EH (cell line): ENCODE data around the gene RS1.
A peak's percentile ranks its signal among the peaks of the same experiment; 100 is the strongest.

Experiments used
- DNase-seq: peaks from one replicate; pipeline ENCODE4 v3.0.0-alpha.2; 2015; ENCODE audit warnings: low read depth

RS1 gene

DNA sequence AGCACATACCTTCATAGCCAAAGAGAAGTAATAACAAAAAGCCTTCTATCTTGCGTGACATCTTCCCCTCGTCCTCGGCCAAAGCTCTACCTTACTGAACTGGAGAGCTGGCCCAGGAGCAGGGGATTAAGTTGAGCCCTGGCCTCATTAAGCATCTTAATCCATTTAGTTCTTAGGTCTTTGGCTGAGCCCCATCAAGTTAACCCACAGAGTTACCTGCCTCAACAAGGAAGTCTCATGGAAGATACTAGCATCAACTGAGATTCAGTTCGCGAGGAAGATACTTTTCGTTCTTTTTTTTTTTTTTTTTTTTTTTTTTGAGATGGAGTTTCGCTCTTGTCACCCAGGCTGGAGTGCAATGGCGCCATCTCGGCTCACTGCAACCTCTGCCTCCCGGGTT lies at the start of gene RS1:
TSS of gene RS1 (minus strand) at position 101 of the 400 bp plus-strand sequence. CDS start at position 61, 40 bp downstream.
- DNase-seq: no peak

DNA sequence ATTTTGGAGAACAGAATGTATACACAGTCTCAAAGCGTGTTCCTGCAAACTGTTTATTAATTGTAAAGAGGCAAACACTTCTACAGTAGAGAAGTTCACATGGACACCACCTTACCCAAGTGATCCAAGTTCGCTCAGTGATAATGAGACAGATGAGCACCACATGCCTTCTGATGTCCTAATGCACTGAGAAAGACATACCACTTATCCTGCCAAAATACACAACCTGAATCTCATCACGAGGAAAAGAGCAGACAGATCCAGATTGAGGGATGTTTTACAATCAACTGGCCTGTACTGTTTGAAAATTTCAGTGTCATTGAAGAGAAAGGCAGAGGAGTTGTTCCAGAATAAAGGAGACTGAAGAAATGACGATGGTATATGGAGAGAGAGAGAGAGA lies 47.9 kb upstream of the RS1 start:
- no peak for DNase-seq

DNA sequence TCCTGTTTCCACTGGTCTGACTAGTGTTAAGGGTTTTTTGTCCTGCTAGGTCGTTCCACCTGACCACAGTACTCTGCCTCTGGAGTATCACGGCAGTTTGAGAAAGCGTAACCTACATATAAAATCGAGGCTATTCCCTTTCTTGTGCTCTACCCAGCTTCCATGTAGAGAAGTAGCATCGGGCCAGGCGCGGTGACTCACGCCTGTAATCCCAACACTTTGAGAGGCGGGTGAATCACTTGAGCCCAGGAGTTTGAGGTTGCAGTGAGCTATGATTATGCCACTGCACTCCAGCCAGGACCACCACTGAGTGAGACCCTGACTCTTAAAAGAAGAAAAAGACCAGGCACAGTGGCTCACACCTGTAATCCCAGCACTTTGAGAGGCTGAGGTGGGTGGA lies 43.0 kb upstream of the RS1 start:
- no peak for DNase-seq

DNA sequence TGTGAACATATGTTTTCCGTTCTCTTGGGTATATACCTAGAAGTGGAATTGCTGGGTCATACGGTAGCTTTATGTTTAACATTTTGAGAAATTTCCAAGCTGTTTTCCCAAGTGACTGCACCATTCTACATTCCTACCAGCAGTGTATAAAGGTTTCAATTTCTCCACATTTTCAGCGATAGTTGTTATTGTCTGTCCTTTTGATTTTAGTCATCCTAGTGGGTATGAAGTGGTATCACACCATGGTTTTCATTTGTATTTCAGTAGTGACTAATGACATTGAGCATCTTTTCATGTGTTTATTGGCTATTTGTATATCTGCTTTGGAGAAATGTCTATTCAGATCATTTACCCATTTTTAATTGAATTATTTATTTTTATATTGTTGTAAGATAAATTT lies 37.9 kb upstream of the RS1 start:
- no peak for DNase-seq

DNA sequence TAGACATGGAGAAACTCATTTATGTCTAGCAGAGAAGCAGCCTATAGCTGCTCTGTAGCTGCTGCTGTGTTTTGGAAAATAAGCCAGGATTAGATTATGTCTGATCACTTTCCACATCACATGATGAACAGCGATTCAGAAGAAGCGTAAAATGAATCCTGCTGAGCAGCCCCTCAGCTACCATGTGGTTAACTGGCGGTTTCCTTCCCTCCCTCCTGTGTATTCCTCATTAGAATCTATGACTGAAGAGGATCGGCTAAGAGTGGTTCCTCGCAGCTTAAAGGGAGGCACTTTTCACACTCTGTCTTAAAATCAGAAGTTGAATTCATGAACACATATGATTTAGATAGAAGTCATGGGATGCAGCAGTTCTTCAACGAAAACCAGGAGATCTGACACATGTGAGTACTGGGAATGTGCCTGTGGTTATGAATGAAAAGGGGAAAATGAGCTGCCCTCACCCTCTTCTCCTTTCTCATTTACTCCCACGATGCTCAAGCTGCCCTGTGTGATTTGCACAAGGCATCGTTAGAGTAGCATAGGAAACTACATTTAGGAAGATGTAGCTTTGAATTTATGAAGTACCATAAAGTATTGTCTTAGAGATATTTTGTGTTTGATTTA lies 35.6 kb upstream of the RS1 start, which contains the start of gene PPEF1:
TSS of gene PPEF1 (plus strand) at position 220 of the 624 bp plus-strand sequence. CDS start at position 356, 136 bp downstream.
- no peak for DNase-seq

DNA sequence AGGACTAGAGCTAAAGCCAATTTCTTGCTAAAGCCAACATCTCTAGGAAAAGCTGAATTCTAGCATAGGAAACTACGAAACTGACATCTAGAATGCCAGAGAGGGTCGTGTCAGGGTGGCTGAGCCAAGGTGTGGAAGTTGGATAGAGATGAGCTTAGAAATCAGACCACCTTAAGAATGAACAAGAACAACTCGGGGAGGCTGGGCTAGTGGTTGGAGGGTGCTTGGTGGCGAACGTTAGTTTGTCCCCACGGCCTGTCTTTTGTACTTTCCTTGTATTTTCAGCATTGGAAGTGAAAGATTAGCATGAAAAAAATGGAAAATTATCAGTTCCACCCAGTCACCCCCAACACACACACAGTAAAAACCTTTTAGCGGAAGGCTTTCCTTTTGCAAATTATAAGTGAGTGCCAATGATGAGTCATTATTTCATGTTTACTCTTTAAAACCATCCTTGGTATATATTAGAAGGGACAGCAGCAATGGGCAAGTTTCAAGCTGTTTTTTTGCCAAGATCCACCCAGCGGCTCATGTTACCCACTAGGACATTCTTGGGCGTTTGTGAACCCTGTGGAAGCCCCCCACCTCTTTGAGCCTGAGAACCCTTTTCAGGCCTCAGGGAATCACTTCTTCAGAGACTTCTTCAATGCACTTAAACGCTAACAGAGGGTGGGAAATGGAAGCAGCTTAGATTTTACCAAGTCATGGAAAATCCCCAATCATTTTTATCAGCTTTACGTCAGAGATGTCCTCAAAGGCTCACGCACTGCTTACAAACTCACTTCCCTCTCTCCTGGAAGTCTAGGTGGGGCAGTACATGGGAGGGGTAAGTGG lies 30.7 kb upstream of the RS1 start:
- DNase-seq: peak; percentile 57

DNA sequence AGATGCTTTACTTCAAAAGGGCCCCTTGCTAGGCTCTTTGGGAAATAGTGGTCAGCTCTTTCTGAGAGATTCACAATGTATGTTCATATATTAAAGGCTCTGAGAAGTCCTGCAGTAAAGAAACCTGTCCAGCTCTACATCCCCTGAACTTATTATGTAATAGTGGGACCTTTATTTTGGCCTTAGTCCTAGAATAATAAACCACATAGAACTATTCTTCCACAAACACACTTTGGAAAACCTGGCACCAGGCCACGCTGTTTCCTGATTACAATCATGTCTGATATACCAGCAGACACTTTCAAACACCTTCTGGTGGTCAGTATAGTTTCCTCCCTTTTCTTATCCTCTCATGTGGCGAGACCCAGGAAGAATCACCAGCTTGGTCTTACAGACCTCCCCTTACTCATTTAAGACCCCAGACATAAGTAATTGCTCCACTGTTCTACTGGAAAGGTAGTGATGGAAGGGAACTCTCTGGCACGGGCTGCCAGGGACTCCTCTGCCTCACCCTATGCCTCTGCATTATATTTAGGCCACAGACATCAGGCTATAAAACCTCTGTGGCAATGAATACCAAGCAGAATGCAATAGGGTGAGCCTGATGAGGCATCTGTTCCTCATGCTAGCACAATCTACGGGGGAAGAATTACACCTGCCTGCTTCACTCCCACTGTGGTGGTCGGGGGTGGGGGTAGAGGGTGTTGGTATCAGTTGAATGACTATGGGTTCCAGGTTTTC lies 29.9 kb upstream of the RS1 start:
- peak; percentile 43 for DNase-seq

DNA sequence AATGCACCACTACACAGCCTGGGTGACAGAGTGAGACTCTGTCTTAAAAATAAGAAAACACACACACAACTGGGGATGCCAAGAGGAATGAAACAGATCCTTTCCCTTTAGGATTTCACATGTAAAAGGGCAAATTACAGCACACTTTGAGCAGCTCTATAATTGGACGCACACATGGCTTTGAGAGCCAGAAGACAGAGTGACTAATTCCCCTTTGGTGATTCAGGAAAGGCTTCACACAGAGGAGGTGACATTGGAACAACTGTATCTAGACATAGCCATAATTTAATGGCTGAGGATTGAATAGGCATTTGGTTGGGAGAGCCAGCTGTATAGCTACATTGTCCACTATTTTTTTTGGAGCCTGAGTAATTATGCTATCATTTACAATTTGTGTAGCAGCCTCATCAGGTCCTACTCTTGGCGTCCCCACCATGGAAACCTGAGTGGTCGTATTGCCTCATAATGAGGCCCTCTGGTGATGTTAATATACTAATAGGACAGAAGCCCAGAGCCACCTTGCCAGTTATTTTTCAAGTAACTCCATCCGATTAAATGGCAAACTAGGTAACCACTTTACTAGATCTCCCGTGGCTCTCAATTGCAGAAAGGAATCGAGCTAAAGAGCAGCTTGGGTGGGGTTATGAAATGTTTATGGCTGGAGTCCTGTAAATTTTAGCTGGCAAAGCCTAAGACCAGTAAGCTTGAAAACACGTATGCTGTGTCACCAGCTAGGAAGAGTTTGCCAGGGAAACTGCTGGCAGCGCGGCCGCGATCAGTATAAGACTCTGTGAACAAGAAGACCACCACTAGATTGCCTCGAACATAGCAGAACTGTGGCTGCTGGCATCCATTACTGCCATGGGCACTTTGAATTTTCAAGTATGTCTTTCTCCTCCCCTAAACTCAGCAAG lies 27.1 kb upstream of the RS1 start:
- no peak for DNase-seq

DNA sequence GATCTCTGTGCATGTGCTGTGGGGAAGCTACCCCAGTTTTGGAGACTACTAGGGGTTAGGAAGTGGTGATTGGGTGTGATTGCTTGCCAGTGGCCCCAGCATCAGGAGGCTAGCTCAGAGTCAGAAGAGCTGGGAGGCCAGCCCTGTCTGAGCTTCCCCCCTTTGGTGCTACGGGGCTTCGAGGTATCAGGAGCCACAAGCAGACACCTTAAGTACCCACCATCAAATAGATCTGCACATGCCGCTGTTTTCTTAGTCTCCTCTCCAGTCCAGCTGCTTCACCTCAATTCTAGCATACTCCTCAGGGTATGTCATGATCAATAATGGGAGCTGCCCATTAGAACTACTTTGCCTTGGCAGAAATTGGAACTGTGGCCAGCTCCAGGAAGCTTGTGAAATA lies 24.7 kb upstream of the RS1 start:
- no peak for DNase-seq

DNA sequence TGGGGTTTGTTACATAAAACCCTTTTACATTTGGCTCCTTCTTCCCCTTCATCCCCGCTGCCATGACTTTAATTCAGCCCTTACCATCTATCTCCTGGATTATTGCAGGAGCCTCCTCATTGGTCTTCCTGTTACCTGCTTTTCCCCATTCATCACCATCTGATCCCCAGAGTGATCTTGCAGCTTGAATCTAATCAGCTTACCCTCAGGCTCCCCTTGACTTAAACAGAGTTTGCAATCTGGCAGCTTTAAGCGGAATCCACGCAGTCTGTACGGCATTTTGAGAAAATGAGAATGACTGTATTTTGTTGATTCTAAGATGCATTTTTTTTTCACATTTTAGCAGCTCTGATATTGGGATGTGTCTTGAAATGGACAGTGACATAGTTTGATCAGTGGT lies 20.6 kb upstream of the RS1 start:
- DNase-seq: no peak

DNA sequence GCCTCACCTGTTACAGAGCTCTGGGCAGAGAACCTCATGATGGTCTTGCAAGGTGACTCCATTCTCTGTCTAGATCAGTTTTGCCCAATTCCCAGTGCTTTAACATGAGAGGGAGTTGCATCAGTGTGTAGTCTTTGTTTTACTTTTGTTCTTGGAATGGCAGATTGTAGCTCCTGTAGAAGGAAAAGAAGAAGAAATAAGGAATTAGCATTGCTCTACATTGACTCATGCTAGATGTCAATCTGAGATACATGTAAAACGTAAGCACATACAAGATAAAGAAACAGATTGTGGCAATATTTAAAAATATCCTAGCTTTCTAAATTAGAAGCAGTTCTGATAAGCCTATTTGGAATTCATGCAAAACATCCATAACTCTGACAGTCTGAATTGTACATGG lies 19.5 kb upstream of the RS1 start:
- no peak for DNase-seq

DNA sequence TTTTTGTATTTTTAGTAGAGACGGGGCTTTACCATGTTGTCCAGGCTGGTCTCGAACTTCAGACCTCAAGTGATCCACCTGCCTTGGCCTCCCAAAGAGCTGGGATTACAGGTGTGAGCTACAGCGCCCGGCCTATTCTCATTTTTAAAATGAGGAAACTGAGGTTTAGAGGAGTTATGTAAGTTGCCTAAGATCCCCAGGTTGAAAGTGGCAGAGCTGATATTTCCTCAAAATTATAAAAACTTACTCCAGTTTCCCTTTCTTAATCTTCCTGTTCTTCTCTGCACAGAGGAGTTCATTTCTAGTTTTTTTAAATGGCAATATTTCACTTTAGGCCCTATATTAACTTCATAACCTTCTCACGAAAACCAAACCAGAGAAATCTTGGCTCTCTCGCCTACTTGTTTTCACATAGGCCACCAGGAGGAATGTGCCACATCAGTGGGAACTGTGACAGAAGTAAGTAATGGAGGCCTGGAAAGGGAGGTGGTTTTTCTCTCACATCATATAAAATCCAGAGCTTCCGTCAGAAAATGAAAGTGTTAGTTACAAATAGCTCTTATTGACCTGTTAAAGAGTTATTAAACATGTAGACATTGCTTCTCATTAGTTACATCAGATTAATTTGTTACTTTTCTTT lies 16.1 kb upstream of the RS1 start:
- DNase-seq: no peak

DNA sequence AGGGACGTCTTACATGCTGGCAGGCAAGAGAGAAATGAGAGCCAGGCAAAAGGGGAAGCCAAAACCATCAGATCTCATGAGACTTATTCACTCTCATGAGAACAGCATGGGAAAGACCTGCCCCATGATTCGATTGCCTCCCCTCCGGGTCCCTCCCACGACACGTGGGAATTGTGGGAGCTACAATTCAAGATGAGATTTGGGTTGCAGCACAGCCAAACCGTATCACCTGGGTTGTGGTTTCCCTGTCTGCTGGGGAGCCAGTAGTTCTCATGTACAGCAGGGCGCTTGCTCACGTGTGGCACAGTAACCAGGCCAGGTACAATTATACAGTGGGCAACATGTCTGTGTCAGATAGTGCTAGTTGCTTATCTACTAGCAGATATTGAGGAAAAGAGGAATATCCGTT lies 11.1 kb upstream of the RS1 start:
- no peak for DNase-seq

DNA sequence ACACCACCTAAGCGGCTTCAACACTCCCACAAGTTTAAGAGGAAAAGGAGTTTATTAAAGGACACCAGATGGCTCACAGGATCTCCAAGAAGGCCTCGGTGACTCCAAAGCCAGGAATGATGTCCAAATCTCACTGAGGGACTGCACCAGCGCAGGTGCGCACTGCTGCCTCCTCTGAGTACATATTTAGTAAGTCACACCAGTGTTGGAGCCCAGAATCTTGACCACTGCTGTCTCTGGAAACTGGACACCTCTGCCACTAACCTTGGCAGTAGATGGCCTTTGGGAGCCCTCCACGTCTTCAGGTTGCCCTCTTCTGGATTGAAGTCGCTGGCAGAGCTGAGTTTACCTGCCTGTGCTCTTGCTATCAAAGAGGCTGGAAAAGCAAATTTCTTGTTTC lies 10.1 kb upstream of the RS1 start:
- DNase-seq: no peak

DNA sequence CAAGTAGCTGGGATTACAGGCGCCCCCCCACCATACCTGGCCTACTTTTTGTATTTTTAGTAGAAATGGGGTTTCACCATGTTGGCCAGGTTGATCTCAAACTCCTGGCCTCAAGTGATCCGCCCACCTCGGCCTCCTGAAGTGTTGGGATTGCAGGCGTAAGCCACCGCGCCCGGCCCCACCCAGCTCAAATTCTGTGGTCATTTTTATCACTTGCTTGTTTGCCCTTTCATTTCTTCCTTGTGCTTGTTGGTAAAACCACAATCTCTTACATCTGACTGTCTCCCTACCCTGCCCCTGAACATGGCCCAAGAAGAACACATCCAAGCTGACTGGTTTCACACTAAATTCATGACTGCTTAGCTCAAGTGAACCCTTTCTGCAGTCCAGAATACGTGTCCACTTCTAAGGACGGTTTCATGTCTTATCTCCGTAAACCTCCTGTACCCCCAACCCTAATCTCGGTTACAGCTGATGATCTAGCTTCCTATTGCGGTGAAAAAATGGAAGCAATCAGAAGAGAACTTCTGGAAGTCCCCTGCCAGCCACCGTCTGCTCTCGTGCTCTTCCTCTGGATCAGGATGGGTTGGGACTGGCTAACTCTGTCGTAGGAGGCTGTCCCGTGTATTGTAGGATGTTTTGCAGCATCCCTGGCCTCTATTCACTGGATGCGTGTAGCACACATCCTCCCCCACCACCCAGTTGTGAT lies 5.4 kb upstream of the RS1 start:
- no peak for DNase-seq

DNA sequence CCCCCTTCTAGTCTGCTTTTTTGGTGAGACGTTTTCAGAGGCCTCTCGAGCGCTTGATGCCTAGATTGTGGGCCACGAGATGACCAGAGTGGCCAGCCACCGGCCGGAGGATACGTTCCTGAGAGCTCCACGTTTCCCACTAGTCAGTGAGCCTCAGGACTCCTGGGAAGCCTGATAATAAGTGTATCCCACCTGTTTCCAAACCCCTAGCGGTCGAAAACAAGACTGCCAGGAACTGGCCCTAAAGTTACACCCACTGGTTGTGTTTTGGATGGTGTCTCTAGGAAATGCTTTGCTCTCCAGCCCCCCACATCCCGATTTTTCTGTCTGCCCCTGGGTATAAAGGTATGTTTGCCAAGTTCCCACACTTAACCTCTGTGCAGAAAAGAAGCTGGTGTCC lies 4.6 kb upstream of the RS1 start:
- no peak for DNase-seq

DNA sequence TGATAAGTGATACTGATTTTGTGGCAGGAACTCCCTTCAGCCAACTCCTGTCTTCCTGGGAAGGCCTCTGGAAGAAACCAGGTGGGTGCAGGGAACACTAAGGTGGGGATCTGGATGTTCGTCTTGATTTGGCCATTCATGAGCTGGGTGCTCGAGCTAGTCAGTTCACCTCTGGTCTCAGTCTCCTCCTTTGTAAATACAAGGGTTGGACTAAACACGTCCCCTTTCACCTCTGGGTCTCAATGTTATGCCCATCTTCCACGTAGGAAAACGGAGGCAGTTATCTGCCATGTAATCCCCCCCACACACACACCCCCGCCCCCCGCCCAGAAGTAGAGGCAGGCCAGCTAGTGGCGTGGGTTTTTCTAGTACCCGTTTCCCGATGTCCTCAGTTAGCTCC lies 4.1 kb upstream of the RS1 start:
- no peak for DNase-seq

DNA sequence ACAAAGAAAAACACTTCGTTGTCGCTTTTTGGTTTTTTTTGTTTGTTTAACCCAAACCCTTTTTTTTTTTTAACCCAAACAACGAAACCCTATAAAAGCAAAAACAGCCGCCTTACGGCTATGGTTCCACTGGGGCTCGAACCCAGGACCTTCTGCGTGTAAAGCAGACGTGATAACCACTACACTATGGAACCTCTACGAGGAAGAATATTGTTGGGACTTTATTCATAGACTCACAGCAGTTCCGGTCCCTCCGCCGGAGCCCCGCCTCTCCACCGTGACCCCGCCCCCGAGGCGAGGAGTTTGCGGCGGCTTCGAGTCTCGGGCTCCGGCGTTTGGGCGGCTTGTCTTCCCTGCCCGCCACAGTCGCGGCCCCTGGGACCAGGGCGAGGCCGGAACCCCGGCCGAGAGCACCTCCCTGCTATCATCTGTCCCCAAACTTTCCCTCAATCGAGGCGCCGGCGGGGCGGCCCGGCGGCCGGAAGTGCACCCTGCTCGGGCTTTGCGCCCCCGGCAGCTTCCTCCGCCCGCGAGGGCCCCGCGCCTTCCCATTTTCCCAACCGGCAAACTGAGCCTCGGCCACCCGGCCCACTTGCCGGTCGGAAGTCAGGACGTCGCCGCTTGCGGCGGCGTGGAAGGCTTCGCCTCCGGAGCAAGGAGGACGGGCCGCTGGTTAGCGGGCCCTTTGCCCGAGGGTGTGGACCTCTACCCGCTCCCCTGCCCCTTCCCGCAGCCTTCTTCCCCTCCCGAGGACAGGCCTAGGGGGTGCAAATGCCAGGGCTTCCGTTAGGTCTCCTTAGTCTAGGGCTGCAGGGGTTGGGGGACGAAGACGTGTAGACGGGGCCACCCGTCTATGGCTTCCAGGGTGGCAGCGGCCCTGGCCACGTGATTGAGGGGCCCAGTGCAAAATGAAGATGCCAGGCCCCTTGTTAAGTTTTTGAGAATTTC lies 3.2 kb upstream of the RS1 start:
- DNase-seq: peak; percentile 76

DNA sequence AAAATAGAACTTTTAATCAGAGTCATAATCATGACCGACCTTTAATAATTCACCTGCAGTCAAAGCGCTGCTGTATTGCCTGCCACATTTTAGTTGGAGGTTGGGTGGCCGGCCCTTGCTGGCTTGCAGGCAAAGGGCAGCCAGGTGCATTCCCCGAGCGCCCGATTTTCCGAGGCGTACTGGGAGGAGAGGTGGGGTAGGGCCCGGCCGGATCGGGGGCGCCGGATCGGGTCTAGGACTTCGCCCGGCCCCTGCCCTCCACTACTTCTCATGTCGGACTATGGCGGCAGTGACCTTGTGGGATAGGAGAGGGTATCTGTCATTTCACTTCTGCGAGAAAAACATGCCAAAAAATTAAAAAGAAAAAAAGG lies 2.5 kb upstream of the RS1 start:
- DNase-seq: no peak
